Left lung (tissue), 10 donors: ENCODE results near the gene KRCC1. TPM values are rescaled to one million over a fixed set of nuclear protein-coding genes. Genes with fewer than 3 reads are reported as not detected.

ENCODE experiments used
- ATAC-seq: fragments of 200-7000 bp; cut with Tn5 transposase; one replicate; pipeline ENCODE4 v1.9.1; 2020; ENCODE audit warnings: moderate library complexity
- DNase-seq, 4 donors: peaks; one replicate each; pipeline ENCODE4 v3.0.0-alpha.2; 2013 to 2020
- H3K27ac ChIP-seq, 2 donors: fragments of 200-600 bp; sonication (generic) in 1 of 2; one replicate each; pipeline versions ENCODE4 v1.5.0 to v1.8.0; 2020 to 2021
- H3K27me3 ChIP-seq, 2 donors: fragments of 200-600 bp; sonication (generic) in 1 of 2; one replicate each; pipeline versions ENCODE4 v1.5.0 to v1.8.0; 2020 to 2021
- H3K36me3 ChIP-seq, 2 donors: fragments of 200-600 bp; sonication (generic) in 1 of 2; one replicate each; pipeline versions ENCODE4 v1.5.0 to v1.8.0; 2020 to 2021
- H3K4me1 ChIP-seq, 2 donors: fragments of 200-600 bp; one replicate each; pipeline ENCODE4 v1.8.0; 2021
- H3K4me3 ChIP-seq, 2 donors: fragments of 200-600 bp; sonication (generic) in 1 of 2; one replicate each; pipeline versions ENCODE4 v1.5.0 to v1.8.0; 2020 to 2021; ENCODE audit warnings: mild to moderate bottlenecking in 1 of 2
- H3K9me3 ChIP-seq, 2 donors: fragments of 200-600 bp; sonication (generic) in 1 of 2; one replicate each; pipeline versions ENCODE4 v1.5.0 to v1.8.0; 2020 to 2021
- CTCF ChIP-seq, 2 donors: fragments of 200-600 bp; sonication (generic) in 1 of 2; IDR thresholded peaks; one replicate each; pipeline versions ENCODE4 v1.5.0 to v1.8.0; 2021; ENCODE audit warnings: antibody characterized with exemption in 2 of 2
- intact Hi-C, 2 donors: fragments of 100-400 bp; cut with DNase I; formaldehyde crosslinking; loops; one replicate each; pipeline versions ENCODE4 v1.11.2 to v1.14.2; 2022
- polyA plus RNA-seq, 6 donors: library from polyadenylated mRNA; unstranded; fragments of 120-200 nt; gene quantifications; one replicate each; pipeline ENCODE4 v1.2.1, GENCODE V29; 2013; ENCODE audit not compliant: insufficient read length in 6 of 6
- total RNA-seq, 2 donors: library from RNA; stranded (reverse); fragmentation: NEBNext Ultra II Directional; extraction: Animal tissue kit (Norgen Biotek cat#: 25700); gene quantifications; one replicate each; pipeline ENCODE4 v1.2.1, GENCODE V29; 2021
- donor health status: DM: no; HTN: yes; CAD: no.
- donor health status: DM: no; HTN: no; CAD: no.

Gene KRCC1
- total and polyA plus RNA-seq, 8 donors, result 19.7 to 52.9 (median 49.5) TPM

- TF ChIP-seq CTCF (IDR thresholded peaks at IDR 0.05), result no peak
- DNase-seq (no peak), ATAC-seq (no peak)
- Histone ChIP-seq H3K27ac (no peak overlapping the region), H3K27me3 (no peaks in the 10 kb centered on the region), H3K36me3 (no peaks in the 10 kb centered on the region), H3K4me3 (no peak overlapping the region), H3K9me3 (no peaks in the 10 kb centered on the region), H3K4me1 (no peaks in the 10 kb centered on the region)
- intact Hi-C loops, result no loop called here
These were observed 36.4 kb upstream of the KRCC1 start for GRCh38 chr2:88091943-88092342.

DNA sequence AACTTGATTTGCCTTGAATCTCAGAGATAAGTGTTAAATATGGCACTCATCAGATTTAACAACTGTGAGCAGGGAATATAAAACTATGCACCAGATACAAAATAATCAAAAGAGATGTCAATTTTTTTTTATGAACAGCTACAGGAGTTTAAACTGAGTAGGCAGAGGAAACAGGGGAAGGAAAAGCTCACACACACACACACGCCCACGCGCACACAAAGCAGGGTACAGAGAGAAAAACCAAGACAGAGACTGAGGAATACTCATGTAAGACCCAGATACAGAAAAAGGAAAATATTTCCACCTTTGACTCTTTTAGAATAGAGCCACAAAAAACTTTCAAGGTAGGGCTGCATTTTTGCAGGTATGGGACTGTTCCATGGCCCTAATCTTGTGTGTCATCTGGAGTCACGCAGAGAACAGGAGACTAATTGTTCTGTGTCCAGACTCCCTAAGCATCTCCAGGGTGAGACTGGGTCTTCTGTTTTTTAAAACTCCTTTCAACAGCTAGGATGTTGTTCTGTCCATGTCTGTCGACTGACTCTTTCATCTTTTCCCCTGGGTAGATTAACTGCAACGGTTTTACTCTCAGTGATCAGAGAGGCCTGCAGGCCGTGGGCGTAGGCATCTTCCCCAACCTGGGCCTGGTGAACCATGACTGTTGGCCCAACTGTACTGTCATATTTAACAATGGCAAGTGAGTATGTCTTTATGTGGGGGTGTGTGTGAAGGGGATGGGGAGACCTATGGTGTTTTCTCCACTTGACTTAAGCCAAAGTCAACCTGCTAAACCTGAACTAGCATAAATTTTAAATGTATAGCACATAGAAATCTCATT lies 35.1 kb upstream of the KRCC1 start:
- Histone ChIP-seq H3K9me3 (no peaks in the 10 kb centered on the region), H3K4me3 (no peak overlapping the region), H3K4me1 (no peaks in the 10 kb centered on the region), H3K27ac (no peak overlapping the region), H3K27me3 (no peaks in the 10 kb centered on the region), H3K36me3 (no peaks in the 10 kb centered on the region)
- TF ChIP-seq CTCF (IDR thresholded peaks at IDR 0.05), result no peak
- ATAC-seq (no peak), DNase-seq (no peak)
- intact Hi-C loops, result no loop called here

- H3K4me3 ChIP-seq, result no peak overlapping the region
- no peak for ATAC-seq
- H3K27ac ChIP-seq, result no peak overlapping the region
- no peak for TF ChIP-seq CTCF (IDR thresholded peaks at IDR 0.05)
- no peak for DNase-seq
- intact Hi-C loops, result no loop called here
- no peaks in the 10 kb centered on the region for H3K27me3 ChIP-seq
- no peaks in the 10 kb centered on the region for H3K36me3 ChIP-seq
- no peaks in the 10 kb centered on the region for H3K9me3 ChIP-seq
- H3K4me1 ChIP-seq, result no peaks in the 10 kb centered on the region
These were observed 33.4 kb upstream of the KRCC1 start for GRCh38 chr2:88088999-88089398.

DNA sequence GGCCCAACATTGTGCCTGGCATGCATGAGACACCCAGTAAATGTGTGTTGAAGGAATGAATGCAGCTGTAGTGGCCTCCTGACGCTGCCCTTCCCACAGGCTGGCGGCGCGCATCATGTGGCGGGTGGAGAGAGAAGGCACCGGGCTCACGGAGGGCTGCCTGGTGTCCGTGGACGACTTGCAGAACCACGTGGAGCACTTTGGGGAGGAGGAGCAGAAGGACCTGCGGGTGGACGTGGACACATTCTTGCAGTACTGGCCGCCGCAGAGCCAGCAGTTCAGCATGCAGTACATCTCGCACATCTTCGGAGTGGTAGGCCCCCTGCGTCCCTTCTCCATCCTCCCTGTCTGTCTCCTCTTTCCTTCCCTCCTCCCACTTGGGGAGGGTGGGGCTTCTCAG lies 32.2 kb upstream of the KRCC1 start:
- H3K9me3 ChIP-seq, result no peaks in the 10 kb centered on the region
- no peaks in the 10 kb centered on the region for H3K4me1 ChIP-seq
- DNase-seq, result no peak
- H3K27me3 ChIP-seq, result no peaks in the 10 kb centered on the region
- ATAC-seq, result no peak
- intact Hi-C loops, result no loop called here
- H3K4me3 ChIP-seq, result no peak overlapping the region
- H3K27ac ChIP-seq, result no peak overlapping the region
- H3K36me3 ChIP-seq, result no peaks in the 10 kb centered on the region
- TF ChIP-seq CTCF (IDR thresholded peaks at IDR 0.05), result no peak

DNA sequence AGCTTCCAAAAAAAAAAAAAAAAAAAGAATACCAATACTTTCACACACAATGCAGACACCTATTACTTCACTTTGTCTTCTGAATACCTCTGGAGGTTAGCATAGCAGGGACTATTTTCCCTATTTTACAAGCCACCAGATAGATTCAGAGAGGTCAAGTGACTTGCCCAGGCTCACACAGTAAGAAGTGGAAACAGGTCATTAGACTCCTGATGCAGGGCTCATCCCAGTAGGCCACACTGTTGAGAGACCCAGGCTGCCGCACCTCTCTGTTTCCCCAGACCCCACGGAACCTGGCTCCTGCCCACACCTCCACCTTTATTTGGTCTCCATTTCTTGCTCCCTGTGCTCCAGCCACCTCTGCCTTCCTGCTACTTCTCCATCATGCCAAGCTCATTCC lies 31.5 kb upstream of the KRCC1 start:
- ATAC-seq (no peak), DNase-seq (no peak)
- Histone ChIP-seq H3K4me3 (no peak overlapping the region), H3K36me3 (no peaks in the 10 kb centered on the region), H3K9me3 (no peaks in the 10 kb centered on the region), H3K27ac (no peak overlapping the region), H3K4me1 (no peaks in the 10 kb centered on the region), H3K27me3 (no peaks in the 10 kb centered on the region)
- TF ChIP-seq CTCF (IDR thresholded peaks at IDR 0.05), result no peak
- intact Hi-C loops, result no loop called here
